HG03108 (cell line): ENCODE measurements around the gene PRKG1.

ENCODE experiments used
- ATAC-seq: cut with Tn5 transposase; IDR thresholded peaks from one replicate; pipeline ENCODE4 v1.9.1; 2021; ENCODE audit warnings: moderate library complexity; ENCODE audit not compliant: unreplicated experiment

PRKG1 gene

DNA sequence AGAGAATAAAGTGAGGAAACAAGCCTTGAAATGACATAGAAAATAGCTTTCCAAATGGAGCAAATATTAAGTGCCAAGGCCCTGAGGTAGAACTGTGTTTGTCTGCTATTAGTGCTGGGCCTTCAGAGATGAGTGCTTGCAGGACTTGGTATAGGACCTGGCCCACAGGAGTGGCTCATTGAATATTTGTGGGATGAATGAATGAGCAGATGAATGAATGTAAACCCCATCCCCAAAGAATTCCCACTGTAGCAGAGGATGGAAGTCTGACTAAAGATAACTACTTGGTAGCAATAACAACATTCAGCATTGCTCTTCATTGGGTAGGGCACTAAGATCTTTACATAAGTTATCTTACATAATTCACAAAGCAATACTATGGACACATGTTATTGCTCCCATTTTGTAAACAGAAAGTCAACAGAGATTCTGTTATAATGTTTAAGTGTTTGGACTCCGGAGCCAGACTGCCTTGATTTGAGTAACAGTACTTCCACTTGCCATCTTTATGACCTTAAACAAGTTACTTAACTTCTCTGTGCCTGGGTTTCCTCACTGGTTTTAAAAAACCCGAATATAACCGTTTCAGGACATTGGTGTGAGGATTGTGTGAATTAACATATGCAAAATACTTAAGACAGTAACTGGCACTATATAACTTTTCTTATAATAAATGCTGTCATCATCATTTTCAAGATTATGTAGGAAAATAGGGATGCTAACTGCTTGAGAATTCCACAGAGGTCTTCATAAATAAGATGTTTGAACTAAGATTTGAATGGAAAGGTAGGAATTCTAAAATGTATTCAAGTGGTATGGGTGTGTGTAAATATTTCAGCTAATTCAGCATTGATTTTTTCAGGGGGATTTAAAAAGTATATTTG lies 141.9 kb downstream of the PRKG1 start:
- no peak for ATAC-seq

DNA sequence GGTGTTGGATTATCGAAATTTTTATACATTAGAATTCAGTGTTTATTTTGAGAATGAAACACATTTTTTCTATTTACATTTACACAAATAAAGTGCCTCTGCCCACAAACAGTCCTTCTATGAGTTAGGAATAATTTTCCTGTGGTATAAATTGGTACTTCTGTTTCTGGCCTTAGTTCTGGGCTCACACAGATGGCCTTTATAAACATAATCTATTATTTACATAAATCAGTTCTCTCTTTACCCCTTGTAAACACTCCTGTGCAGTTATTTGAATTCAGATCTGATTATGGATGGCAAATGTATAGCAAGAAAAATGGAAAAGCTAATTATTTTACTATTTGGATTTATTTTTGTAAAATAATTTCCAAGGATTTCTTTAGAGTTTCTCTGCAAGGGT lies 143.2 kb downstream of the PRKG1 start:
- no peak for ATAC-seq

DNA sequence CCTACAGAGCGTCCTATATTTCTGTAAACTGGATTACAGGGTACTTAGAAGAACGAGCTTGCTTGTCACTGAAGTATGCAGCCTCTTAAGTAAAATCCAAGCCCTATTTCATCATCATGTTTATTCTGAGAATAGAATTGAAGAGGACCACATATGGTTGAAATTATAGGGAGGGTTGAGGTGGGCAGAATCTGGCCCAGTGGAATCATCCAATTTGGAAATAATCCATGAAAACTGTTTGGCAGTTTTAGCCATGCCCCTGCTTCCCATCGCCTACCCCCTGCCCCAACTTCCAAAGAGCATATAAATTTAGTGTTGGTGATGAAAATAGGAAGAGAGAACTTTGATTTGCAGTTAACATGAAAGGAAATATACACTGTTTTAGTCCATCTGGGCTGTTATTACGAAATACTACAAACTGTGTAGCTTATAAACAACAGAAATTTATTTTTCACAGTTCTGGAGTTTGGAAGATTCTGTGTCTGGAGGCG lies 150.4 kb downstream of the PRKG1 start:
- ATAC-seq = no peak

DNA sequence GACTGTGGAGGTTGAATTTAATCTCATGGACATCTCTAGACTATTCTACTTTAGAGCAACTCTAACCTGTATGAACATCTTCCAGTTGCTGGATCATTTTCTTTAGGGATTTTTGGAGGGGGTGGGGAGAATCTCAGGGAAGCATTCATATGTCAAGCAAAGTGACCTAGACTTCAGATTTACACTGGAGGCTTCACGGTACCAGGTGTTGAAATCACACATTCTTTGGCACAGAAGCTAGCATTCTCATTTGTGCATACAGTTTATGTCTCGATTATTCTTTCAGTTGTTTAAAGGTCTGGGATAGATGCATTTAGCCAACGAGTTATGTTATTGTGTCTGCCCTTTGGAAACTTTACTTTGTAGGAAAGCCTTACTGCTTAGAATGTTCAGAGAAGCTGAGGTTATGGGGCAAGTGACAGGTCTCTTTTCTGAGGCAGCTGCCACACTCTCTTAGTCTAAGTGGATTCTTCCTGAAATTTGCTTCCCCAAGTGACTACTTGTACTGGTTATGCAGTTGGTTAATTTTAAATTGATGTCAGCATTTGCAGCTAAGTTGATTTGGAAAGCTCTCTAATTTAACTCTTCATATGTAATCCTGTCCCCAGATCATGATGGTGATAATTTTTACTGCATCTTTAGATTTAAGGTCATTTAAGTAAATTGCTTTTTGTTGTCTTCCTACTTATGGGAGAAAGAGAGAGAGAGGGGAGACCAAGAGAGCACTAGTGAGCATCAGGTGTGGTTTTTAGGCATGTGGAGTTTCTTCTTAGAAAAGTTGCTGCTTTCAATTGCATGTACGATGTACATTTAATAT lies 153.8 kb downstream of the PRKG1 start:
- ATAC-seq = no peak

DNA sequence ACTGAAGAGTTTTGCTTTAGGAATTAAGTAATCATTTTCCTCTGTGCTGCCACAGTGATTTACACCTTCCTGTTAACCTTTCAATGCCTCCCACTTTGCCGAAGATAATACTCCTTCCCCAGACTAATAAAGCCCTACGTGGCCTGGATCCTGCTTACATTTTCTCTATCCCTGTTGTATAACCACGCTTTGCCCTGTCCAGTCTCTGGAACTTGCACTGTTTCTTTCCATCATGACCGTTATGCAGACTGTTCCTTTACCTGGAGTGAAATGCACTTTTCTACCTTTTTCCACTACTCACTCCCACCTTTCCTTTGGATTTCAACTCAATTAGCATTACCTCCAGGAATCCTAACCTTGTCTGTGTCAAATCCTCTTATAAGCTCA lies 154.4 kb downstream of the PRKG1 start:
- ATAC-seq = no peak

DNA sequence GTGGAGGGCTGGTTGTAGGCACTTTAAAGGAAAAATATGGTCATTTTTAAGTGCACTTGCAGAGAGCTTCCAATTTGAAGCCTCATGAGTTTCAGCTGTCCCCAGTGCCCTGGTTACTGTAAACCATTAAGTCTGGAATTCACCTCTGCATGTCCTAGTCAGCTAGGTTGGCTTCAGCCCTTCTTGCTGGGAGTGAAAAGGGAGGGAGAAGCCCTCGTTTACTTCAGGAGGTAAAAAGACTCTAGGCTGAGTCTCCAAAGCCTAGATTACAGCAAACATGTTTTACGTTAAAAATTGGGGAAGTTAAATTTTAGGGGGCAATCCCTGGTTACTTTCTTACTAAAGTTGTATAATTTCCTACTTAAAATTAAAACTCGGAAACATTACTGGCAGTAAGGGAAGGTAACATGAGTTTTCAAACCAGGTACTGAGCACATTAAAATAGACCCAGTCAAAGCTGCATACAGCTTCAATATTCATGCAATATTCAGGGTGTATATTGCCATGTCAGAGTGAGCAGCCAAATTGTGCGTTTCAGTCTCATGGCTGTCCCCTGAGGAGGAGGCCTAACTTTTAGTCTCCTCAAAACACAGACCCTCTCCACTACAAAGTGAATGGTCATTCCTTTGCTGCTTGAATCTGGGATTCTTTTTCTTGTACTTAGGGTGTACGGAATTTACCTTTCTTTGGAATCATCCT lies 156.7 kb downstream of the PRKG1 start:
- ATAC-seq = no peak

DNA sequence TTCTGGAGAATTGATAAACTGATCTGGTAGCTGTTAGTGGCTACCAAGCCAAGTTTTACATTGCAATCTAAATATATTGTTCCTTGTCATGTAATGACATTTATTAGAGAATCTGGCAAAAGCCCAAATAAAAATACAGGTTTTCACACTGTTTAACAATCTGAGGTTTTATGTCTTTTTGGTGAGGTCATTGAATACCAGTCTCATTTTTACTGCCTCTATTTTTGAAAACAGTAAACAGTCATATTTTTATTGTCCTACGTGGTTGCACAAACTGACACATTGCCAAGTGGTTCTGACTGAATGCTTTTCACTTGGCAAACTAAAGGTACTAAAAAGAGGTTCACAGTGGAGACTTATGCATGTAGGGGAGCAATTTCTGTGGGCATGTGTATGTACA lies 157.5 kb downstream of the PRKG1 start:
- no peak for ATAC-seq

DNA sequence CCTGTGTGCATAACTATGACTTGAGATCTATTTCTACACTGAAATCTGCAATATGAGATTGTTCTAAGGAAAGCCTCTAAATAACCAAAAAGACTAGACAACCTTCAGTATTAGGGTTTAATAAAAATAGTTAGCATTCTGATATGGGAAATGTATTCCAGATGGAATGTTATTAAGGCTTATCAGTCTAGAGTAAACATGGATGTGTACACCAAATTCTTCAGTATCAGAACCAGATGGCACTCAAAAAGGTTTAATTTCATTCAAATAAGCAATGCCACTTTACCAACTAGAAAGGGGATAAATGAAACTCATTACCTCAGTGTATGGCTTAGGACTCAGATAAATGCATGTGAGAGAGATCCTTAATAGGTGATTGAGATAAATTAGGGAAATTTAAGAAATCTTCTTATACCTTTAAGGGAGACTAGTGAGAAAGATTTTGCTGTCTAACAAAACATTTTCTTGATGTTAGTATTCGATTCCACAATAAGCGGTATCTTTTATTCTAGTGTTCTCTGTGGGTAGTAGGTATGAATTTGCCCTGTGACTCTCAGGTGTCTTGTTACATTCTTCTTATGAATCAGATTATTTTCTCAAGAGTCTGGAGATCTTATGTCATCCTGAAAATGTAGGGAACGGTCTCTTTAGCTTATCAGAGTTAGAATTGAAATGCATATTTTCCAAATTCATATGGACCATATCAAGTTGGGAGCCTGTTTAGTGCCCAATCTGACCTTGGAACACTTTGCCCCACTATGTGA lies 159.2 kb downstream of the PRKG1 start:
- ATAC-seq = no peak

DNA sequence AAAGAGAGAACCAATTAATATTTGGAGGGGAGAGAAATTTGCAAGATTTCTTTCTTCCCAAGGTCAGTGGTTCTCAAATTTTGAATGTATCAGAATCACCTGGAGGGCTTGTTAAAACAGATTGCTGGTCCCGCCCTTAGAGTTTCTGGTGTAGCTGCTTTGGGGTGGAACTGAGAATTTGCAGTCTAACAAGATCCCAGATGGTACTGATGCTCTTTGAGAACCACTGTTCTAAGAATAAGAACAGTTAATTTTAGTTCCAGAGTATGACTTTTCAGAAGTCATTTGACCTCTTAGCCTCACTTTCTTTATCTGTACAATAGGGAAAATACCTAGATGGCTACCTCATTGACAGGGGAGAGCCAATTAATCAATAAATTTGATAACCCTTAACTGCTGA lies 161.6 kb downstream of the PRKG1 start:
- ATAC-seq = no peak

DNA sequence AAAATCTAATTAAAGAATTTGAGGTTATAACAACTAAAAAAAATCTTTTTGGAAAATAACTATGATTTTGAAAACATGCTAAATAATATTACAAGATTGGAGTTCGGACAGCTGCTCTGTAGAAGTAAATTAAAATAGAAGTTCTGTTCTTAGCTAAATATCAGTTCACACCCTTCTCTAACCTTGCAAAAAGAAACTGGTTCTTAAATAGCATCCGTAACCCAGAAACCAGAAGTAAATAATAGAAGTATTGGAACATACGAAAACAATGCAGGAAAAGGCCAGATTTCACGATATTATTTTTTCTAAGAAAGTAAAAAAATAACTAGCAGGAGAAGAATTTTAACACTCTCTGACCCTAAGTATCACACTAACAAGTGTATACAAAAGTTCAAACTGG lies 164.7 kb downstream of the PRKG1 start:
- no peak for ATAC-seq

DNA sequence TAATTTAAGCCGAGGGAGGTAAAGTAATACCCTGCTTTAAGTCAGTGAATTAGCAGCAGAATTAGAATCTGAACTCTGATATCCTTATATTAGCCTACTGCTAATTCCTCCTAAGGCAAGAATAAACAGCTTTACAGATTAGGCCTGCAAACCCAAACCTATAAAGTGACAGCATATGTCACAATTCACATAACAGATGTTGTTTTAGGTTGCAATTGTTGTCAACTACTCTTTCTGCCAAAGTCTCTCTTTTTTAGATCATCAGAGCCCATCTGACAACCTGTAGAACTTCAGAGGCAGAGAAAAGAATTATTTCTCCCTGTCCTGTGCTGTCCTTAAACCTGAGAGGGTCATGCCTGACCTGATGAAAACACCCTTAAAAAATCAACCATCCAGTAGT lies 167.2 kb downstream of the PRKG1 start:
- ATAC-seq = no peak

DNA sequence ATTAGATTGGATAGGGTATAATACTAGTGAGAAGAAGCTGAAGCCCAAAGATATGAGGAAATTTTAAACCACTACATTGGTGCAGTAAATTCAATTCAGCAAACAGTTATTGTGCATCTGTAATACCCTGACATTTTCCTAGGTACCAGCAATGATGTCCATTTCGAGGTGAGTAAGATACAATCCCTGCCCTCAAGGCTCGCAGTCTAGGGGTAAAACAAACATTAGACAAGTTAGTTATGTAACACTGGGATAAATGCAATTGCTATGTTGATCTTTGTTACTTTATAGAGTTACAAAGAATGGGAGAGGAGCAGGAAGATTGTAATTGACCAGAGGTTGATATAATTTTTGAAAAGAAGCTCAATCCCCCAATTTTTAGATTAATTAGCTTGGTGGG lies 168.1 kb downstream of the PRKG1 start:
- ATAC-seq = no peak

DNA sequence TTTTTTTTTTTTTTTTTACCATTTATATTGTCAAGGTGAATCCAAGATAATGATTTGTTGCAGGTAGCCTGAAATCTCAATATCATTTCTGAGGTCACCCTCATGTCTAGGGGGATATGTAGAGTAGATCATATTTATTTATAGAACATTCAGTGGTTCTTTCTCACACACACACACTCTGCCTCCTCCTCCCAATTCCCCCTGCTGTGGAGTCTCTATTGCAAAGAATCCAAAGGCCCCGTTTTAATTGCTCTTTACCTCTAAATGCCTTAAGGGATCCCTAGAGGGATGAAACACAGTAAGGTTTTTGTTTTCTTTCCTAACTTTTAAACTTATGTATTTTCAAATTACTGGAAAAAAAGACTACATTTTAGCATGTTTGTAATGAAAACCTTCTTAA lies 170.0 kb downstream of the PRKG1 start:
- no peak for ATAC-seq

DNA sequence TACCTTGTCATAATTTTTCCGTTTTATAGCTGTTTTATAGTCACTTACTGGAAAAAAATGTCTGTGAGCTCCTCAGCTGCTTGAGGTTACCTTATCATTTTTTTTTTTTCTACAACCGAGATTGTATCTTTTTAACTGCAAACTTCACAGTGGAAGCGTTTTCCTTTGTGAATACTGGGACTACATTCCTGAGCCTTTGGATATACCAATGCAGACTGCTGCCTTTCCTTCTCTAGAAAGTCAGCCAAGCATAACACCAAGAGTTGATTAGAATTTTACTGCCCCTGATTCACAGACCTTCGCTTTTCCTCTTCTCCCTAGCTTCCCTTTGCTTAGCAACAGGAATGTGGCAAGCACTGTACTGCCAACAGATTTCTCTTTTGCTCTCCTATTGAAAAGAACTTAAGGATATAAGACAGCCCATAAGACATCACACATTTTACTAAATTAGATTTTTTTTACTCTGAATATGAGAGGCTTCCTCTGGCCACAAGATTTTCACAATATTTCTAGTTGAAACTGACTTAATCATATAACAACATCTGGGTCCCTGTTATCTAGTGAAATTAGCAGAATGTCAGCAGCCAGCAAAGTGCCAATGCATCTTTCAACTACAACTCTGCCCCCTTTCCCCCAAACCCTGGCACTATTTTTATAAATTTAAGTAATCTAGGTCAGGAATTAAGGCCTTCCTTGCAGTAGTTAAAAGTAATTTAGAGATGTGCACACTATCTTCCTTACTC lies 170.6 kb downstream of the PRKG1 start:
- ATAC-seq = no peak

DNA sequence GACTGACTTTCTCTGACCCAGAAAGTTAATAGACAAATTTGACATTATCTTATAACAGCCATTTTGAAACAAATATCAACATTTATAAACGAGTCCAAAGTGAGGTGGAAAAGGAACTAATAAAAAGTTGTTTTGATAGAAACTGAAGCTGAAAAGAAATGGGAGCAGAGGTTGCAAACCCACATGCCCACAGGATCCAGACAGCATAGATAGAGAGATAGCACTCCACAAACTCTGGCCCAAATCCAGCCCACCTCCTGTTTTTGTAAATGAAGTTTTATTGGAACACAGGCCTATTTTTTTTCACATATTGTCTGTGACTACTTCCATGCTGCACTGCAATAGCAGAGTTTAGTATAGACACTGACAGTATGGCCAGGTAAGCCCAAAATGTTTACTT lies 171.9 kb downstream of the PRKG1 start:
- ATAC-seq = no peak

DNA sequence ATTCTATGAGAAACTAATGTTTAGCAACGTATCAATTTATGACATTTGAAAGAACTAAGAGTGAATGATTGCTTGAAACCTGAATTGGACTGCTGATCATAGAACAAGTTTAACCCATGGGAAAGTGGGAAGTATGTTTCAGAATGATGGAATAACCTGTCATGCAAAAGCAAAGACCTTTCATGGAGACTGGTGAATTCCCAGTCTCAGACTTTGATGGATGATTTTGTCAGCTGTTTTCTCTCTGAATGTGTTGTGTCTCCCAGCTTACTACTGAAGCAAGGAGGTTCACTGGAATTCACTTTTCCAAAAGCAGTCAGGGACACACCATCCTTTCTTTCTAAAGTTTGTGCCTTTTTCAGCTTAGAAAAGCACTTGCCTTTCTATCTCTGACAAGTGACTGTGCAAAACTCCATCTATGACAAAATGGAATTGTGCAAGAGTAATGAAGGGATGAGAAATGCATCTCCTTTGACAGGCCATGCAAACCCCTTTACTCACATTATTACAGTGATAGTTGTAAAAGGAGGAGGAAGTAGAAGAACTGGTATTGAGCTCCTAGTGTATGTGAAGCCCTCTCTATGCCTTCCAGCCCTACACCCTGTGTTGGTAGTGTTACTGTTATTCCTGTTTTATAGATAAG lies 176.1 kb downstream of the PRKG1 start:
- ATAC-seq = no peak

DNA sequence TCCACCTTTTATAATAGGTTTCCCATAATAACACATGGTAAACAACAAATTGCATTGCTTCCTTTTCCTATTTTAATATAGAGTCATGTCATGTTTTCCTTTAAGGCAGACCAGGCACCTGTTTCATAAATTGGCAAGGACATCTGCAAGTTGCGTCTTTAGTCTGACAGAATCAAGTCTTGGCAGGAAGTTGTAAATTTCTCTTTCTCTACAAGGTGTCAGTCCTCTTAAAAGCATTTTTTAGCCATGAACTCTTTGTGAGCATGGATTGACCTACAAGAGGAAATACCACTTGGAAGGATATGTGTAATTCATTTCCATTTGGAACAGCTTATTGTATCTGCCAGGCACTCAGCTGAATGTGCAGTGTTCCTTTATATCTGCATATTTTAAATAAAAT lies 176.8 kb downstream of the PRKG1 start:
- no peak for ATAC-seq

DNA sequence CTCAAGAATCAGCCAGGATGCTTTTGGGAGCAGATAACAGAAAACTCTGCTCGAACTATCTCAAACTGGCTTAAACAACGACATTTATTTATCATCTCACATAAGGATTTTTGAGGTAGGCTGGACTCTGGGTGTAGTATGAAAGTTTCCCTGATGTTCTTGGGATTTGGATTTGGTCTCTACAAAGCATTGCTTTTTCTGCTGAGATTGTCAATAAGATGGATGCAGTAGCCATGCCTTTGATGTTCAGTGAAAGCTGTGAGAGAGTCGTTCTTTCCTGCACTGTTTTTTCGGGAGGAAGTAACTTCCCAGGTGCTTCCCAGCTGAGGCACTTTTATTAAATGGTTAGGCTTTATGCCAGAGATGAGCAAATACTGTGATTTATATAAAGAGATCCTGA lies 181.1 kb downstream of the PRKG1 start:
- ATAC-seq = no peak

DNA sequence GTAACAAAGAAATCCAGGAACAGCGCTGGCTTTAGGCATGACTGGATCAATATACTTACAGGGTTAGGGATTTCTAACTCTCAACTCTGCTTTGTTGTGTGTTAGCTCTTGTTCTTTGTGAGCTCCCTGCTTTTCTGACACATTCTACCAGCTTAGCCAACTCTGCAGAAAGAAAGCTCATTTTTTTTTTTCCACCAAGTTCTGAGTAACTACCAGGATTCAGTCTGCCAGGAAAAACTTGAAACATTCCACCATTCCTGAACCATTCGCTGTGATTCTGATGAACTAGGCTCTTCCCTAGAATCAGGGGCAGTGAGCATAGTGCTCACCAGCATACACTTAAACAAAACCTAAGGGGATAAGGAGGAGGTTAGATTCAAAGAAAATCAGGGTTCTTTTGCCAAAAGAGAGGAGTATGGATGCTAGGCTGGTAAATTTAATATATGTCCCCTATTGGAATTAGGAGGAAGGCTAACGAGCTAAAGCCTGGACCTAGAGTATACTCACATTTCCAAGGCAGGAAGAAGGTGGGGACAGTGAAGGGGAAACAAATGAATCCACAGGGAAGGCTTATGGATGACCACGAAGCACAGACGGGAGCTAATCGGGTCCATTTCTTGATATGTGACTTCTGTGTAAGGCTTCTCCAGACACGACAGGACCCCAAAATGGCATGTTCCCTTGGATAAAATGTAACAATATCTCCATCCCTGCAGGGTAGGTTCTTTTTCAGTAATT lies 183.4 kb downstream of the PRKG1 start:
- no peak for ATAC-seq
